HG02623 (cell line): Measurements from ENCODE around the gene TANGO6.
A peak's percentile ranks its signal among the peaks of the same experiment; 100 is the strongest.
"Not testable (repeated sequence)": the region's sequence is repeated elsewhere in the genome, so short reads cannot be mapped to it uniquely, and the experiment has no call there.

Source experiments
- ATAC-seq: cut with Tn5 transposase; IDR thresholded peaks from one replicate; pipeline ENCODE4 v1.9.1; 2021; ENCODE audit warnings: moderate library complexity; ENCODE audit not compliant: unreplicated experiment

The TANGO6 gene

GRCh38 chr16:68843482-68844210 lies at the start of gene TANGO6:
TANGO6 (plus strand) TSS chr16:68843531; CDS start chr16:68843618, 87 bp downstream.
- peak; percentile 88 for ATAC-seq

- ATAC-seq: no peak
These were observed 44.9 kb upstream of the TANGO6 start for GRCh38 chr16:68798398-68798797.

- ATAC-seq: peak; percentile 50
These were observed 43.0 kb upstream of the TANGO6 start for GRCh38 chr16:68800257-68800875.

GRCh38 chr16:68802190-68802589 lies 41.1 kb upstream of the TANGO6 start:
- no peak for ATAC-seq

- ATAC-seq: no peak
These were observed 36.9 kb upstream of the TANGO6 start for GRCh38 chr16:68806422-68806821.

GRCh38 chr16:68806981-68807380 lies 36.4 kb upstream of the TANGO6 start:
- no peak for ATAC-seq

GRCh38 chr16:68814516-68814915 lies 28.8 kb upstream of the TANGO6 start:
- no peak for ATAC-seq

GRCh38 chr16:68823401-68824135 lies 19.8 kb upstream of the TANGO6 start:
- ATAC-seq: no peak

GRCh38 chr16:68825427-68825826 lies 17.9 kb upstream of the TANGO6 start:
- no peak for ATAC-seq

GRCh38 chr16:68826652-68827051 lies 16.7 kb upstream of the TANGO6 start:
- ATAC-seq: no peak

GRCh38 chr16:68833251-68833650 lies 10.1 kb upstream of the TANGO6 start:
- no peak for ATAC-seq

- no peak for ATAC-seq
These were observed 8.8 kb upstream of the TANGO6 start for GRCh38 chr16:68834550-68834949.

GRCh38 chr16:68835970-68836369 lies 7.4 kb upstream of the TANGO6 start:
- ATAC-seq: no peak

GRCh38 chr16:68839831-68840230 lies 3.5 kb upstream of the TANGO6 start:
- no peak for ATAC-seq

- ATAC-seq: not testable (repeated sequence)
These were observed 308 bp upstream of the TANGO6 start for GRCh38 chr16:68842964-68843481.

- ATAC-seq: no peak
These were observed 857 bp downstream of the TANGO6 start for GRCh38 chr16:68844211-68844564.

GRCh38 chr16:68848786-68849185 lies 5.5 kb downstream of the TANGO6 start:
- ATAC-seq: no peak

- ATAC-seq: no peak
These were observed 7.2 kb downstream of the TANGO6 start for GRCh38 chr16:68850481-68850880.

GRCh38 chr16:68851601-68852000 lies 8.3 kb downstream of the TANGO6 start:
- ATAC-seq: no peak

GRCh38 chr16:68857479-68857878 lies 14.1 kb downstream of the TANGO6 start:
- ATAC-seq: no peak

GRCh38 chr16:68859828-68860227 lies 16.5 kb downstream of the TANGO6 start:
- no peak for ATAC-seq
